Measurements from ENCODE around the gene TPM3. TPM values are rescaled to one million over a fixed set of nuclear protein-coding genes. Genes with fewer than 3 reads are reported as not detected.
"Not testable (repeated sequence)": the region's sequence is repeated elsewhere in the genome, so short reads cannot be mapped to it uniquely, and the experiment has no call there.

Gene TPM3
- total and polyA plus RNA-seq, 5 experiments from 2014 or later: 287 to 1,022 (median 791) TPM

- POLR2A ChIA-PET: interaction anchor here (0.6 to 1.1 kb wide), 3 partner anchors 45 to 146 kb away, joined by 3 read pairs; no protein-coding TSS in a partner anchor
- Mint-ChIP-seq H3K4me1 (peaks cover 0 to 5% (median 5%) of the 10 kb centered on the region in 4 donors), H3K9me3 (no peaks in the 10 kb centered on the region), H3K4me3 (no peak overlapping the region), H3K27ac (no peak overlapping the region), H3K36me3 (no peaks in the 10 kb centered on the region), H3K27me3 (no peaks in the 10 kb centered on the region)
- no peak for DNase-seq
- ATAC-seq: no peak
Observed at GRCh38 chr1:154137888-154138287, 54.0 kb downstream of the TPM3 start.

- H3K36me3 Mint-ChIP-seq: no peaks in the 10 kb centered on the region
- POLR2A ChIA-PET: no interaction called here
Observed at GRCh38 chr1:154133256-154133655, 58.6 kb downstream of the TPM3 start.

DNA sequence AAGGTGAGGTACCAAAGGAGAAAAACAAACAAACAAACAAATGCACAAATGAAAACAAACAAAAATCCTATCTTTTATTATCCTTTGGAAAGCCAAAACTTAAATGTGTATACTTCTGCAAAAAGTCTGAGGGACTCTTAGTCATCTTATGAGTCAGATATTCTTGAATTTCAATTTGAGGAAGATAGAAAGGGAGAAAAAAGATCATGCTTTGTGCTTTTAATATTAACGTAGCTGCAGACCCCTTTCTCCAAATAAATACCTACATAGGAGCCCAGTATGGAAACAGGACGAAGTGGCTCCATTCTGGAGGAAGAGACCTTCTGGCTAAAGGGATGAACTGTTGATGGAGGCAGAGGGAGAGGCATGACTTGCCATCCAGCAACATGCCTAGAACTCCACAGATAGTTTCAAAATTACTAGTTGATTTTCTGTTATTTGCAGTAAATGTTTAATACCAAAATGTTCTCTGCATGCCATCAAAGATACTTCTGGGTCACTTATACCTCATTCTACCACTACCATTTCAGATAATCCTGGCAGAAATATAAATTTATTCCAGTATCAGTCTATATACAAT is 62.4 kb downstream of the TPM3 start:
- Mint-ChIP-seq H3K4me3 (no peak overlapping the region), H3K27me3 (no peaks in the 10 kb centered on the region), H3K9me3 (no peaks in the 10 kb centered on the region), H3K4me1 (peaks cover 0 to 5% (median 4%) of the 10 kb centered on the region in 4 donors), H3K36me3 (no peaks in the 10 kb centered on the region), H3K27ac (peak overlapping the region in 1 of 10 donors; percentile 22)
- POLR2A ChIA-PET: interaction anchor here (0.5 kb wide), 1 partner anchor 11 kb away, joined by 5 read pairs; no protein-coding TSS in a partner anchor
- DNase-seq (no peak), ATAC-seq (no peak)

More at GRCh38 chr1:154133256-154133655, 58.6 kb downstream of the TPM3 start:
- DNase-seq (no peak), ATAC-seq (no peak)
- H3K9me3 Mint-ChIP-seq: no peaks in the 10 kb centered on the region
- H3K4me1 Mint-ChIP-seq: peaks cover 0 to 2% (median 0%) of the 10 kb centered on the region in 4 donors
- peak overlapping the region in 1 of 10 donors; percentile 10 for H3K27ac Mint-ChIP-seq
- H3K4me3 Mint-ChIP-seq: no peak overlapping the region
- H3K27me3 Mint-ChIP-seq: no peaks in the 10 kb centered on the region

GRCh38 chr1:154123205-154123604 is 68.7 kb downstream of the TPM3 start:
- POLR2A ChIA-PET, H3K27ac Mint-ChIP-seq, H3K27me3 Mint-ChIP-seq, DNase-seq, ATAC-seq, H3K36me3 Mint-ChIP-seq, H3K4me1 Mint-ChIP-seq, H3K9me3 Mint-ChIP-seq, H3K4me3 Mint-ChIP-seq: not testable (repeated sequence)

GRCh38 chr1:154117642-154118041 is 74.3 kb downstream of the TPM3 start:
- no peak for DNase-seq
- POLR2A ChIA-PET: no interaction called here
- no peak for ATAC-seq
- H3K4me1 Mint-ChIP-seq: peaks cover 2 to 13% (median 13%) of the 10 kb centered on the region in 4 donors
- no peak overlapping the region for H3K4me3 Mint-ChIP-seq
- no peaks in the 10 kb centered on the region for H3K27me3 Mint-ChIP-seq
- H3K27ac Mint-ChIP-seq: no peak overlapping the region
- no peaks in the 10 kb centered on the region for H3K9me3 Mint-ChIP-seq
- no peaks in the 10 kb centered on the region for H3K36me3 Mint-ChIP-seq

DNA sequence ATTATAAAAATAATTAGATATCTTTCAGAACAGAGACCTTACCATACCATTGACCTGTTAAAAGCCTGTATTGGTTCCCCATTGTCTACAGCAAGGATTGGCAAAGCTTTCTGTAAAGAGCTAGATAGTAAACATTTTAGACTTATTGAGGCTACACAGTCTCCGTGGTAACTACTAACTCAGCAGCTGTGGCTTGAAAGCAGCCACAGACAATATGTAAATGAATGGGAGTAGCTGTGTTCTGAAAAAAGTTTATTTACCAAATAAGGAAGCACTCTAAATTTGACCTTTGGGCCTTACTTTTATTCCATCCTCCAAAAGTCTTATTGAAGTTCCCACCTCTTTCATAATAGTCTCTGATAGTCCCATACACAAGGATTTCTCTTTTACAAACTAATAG is 76.7 kb downstream of the TPM3 start:
- DNase-seq (peak in 3 of 10 donors; percentile 5 to 17 (median 8)), ATAC-seq (peak in 1 of 2 donors; percentile 89)
- Mint-ChIP-seq H3K36me3 (no peaks in the 10 kb centered on the region), H3K27me3 (no peaks in the 10 kb centered on the region), H3K4me3 (no peak overlapping the region), H3K4me1 (peaks cover 2 to 13% (median 13%) of the 10 kb centered on the region in 4 donors), H3K27ac (peak overlapping the region in 8 of 10 donors; percentile 15 to 77 (median 52)), H3K9me3 (no peaks in the 10 kb centered on the region)
- POLR2A ChIA-PET: interaction anchor here (0.6 kb wide), 1 partner anchor 96 kb away, joined by 4 read pairs; no protein-coding TSS in a partner anchor

Small RNAs within 50 kb of the gene (microRNA-seq; reads per million reads assigned to microRNA genes)
- 20.5 reads per million, percentile 42 among the genes with 10 or more reads in this experiment for gene MIR190B (ENCODE audit: borderline microRNAs expressed)

Other genes starting within 250 kb of the TPM3 start
- gene DENND4B, start 245.4 kb downstream of the TPM3 start, total RNA-seq: 100 to 1,000 TPM; 174 to 194 TPM
- 10 to 100 TPM; 12.0 to 21.2 (median 19.0) TPM for gene DENND4B, start 245.4 kb downstream of the TPM3 start, polyA plus RNA-seq
- 100 to 1,000 TPM; 132 to 147 TPM for gene CRTC2, start 233.5 kb downstream of the TPM3 start, total RNA-seq
- 10 to 100 TPM; 21.4 to 49.6 (median 27.1) TPM for gene CRTC2, start 233.5 kb downstream of the TPM3 start, polyA plus RNA-seq
- gene SLC39A1, start 228.6 kb downstream of the TPM3 start, total RNA-seq: 10 to 100 TPM; 14.7 to 14.9 TPM
- 10 to 100 TPM; 29.5 to 35.2 (median 32.6) TPM for gene SLC39A1, start 228.6 kb downstream of the TPM3 start, polyA plus RNA-seq
- gene CREB3L4, start 224.2 kb downstream of the TPM3 start, total RNA-seq: 10 to 100 TPM; 11.1 to 13.2 TPM
- 1 to 10 TPM; 4.3 to 6.0 (median 4.4) TPM for gene CREB3L4, start 224.2 kb downstream of the TPM3 start, polyA plus RNA-seq
- 100 to 1,000 TPM; 120 to 121 TPM for gene JTB, start 214.4 kb downstream of the TPM3 start, total RNA-seq
- gene JTB, start 214.4 kb downstream of the TPM3 start, polyA plus RNA-seq: 100 to 1,000 TPM; 302 to 384 (median 322) TPM
- 1 to 10 TPM; 2.8 to 3.1 TPM for gene RAB13, start 205.8 kb downstream of the TPM3 start, total RNA-seq
- 1 to 10 TPM in 1 of 3 donors, under 1 TPM in 2; 0.53 to 1.0 (median 0.66) TPM for gene RAB13, start 205.8 kb downstream of the TPM3 start, polyA plus RNA-seq
- 1,000 to 10,000 TPM; 5,101 to 5,184 TPM for gene RPS27, start 201.3 kb downstream of the TPM3 start, total RNA-seq
- over 10,000 TPM; 23,491 to 26,660 (median 26,449) TPM for gene RPS27, start 201.3 kb downstream of the TPM3 start, polyA plus RNA-seq
- gene NUP210L, start 37.0 kb downstream of the TPM3 start, total RNA-seq: under 1 TPM; 0.16 to 0.22 TPM
- under 1 TPM in 1 of 3 donors, not detected in 2; 0.06 TPM for gene NUP210L, start 37.0 kb downstream of the TPM3 start, polyA plus RNA-seq
- not detected for gene CFAP141, start 14.2 kb upstream of the TPM3 start, total RNA-seq
- not detected for gene CFAP141, start 14.2 kb upstream of the TPM3 start, polyA plus RNA-seq
- gene UBAP2L, start 28.9 kb upstream of the TPM3 start, total RNA-seq: 100 to 1,000 TPM; 205 to 206 TPM
- gene UBAP2L, start 28.9 kb upstream of the TPM3 start, polyA plus RNA-seq: 10 to 100 TPM; 42.0 to 70.5 (median 54.8) TPM
- gene HAX1, start 80.5 kb upstream of the TPM3 start, total RNA-seq: 100 to 1,000 TPM; 112 to 118 TPM
- 100 to 1,000 TPM; 165 to 170 (median 169) TPM for gene HAX1, start 80.5 kb upstream of the TPM3 start, polyA plus RNA-seq
- gene AQP10, start 129.0 kb upstream of the TPM3 start, total RNA-seq: not detected
- gene AQP10, start 129.0 kb upstream of the TPM3 start, polyA plus RNA-seq: not detected
- 100 to 1,000 TPM; 111 to 114 TPM for gene ATP8B2, start 133.4 kb upstream of the TPM3 start, total RNA-seq
- 10 to 100 TPM; 48.5 to 65.1 (median 55.6) TPM for gene ATP8B2, start 133.4 kb upstream of the TPM3 start, polyA plus RNA-seq
- 10 to 100 TPM; 44.4 to 49.9 TPM for gene IL6R, start 213.2 kb upstream of the TPM3 start, total RNA-seq
- 10 to 100 TPM; 20.1 to 44.1 (median 28.4) TPM for gene IL6R, start 213.2 kb upstream of the TPM3 start, polyA plus RNA-seq